Trophoblast cell (in vitro differentiated cells and primary cell): ENCODE data around the gene FAM83C.

Source experiments
- DNase-seq, 2 donors: peaks; one replicate each; pipeline ENCODE4 v3.0.0-alpha.2; 2016
- H2AFZ ChIP-seq: 2 replicates; pipeline ENCODE4 v1.6.1; 2013; ENCODE audit warnings: low read length, moderate library complexity, mild to moderate bottlenecking; ENCODE audit not compliant: insufficient read depth, poor library complexity
- H2AK5ac ChIP-seq: 2 replicates; pipeline ENCODE4 v1.6.1; 2013; ENCODE audit warnings: mild to moderate bottlenecking, low read length
- H2BK120ac ChIP-seq: 2 replicates; pipeline ENCODE4 v1.6.1; 2013; ENCODE audit warnings: low read length, mild to moderate bottlenecking, moderate library complexity; ENCODE audit not compliant: insufficient read depth, poor library complexity
- H2BK12ac ChIP-seq: 2 replicates; pipeline ENCODE4 v1.6.1; 2013; ENCODE audit warnings: mild to moderate bottlenecking, low read length, moderate library complexity
- H2BK5ac ChIP-seq: 2 replicates; pipeline ENCODE4 v1.6.1; 2013; ENCODE audit warnings: low read length, low read depth, moderate library complexity, mild to moderate bottlenecking; ENCODE audit not compliant: poor library complexity
- H3K14ac ChIP-seq: 2 replicates; pipeline ENCODE4 v1.6.1; 2013; ENCODE audit warnings: mild to moderate bottlenecking, low read length
- H3K18ac ChIP-seq: 2 replicates; pipeline ENCODE4 v1.6.1; 2013; ENCODE audit warnings: mild to moderate bottlenecking, low read length
- H3K23ac ChIP-seq: 2 replicates; pipeline ENCODE4 v1.6.1; 2013; ENCODE audit warnings: low read length
- H3K27ac ChIP-seq: 2 replicates; pipeline ENCODE4 v1.5.1; 2013; ENCODE audit warnings: low read depth, mild to moderate bottlenecking, inconsistent platforms, low read length, moderate library complexity
- H3K27me3 ChIP-seq: 2 replicates; pipeline ENCODE4 v1.6.1; 2013; ENCODE audit warnings: inconsistent platforms, mild to moderate bottlenecking, low read length, moderate library complexity; ENCODE audit not compliant: insufficient read depth
- H3K36me3 ChIP-seq, 2 experiments: 1 replicate in 1 of 2; 2 replicates in 1 of 2; pipeline ENCODE4 v1.6.1; 2013; ENCODE audit warnings: low read length in 2 of 2, mild to moderate bottlenecking in 2 of 2, moderate library complexity in 1 of 2; ENCODE audit not compliant: insufficient read depth in 2 of 2, control insufficient read depth in 1 of 2
- H3K4ac ChIP-seq: 2 replicates; pipeline ENCODE4 v1.6.1; 2013; ENCODE audit warnings: low read depth, mild to moderate bottlenecking, low read length, moderate library complexity
- H3K4me1 ChIP-seq, 2 experiments: 1 replicate in 1 of 2; 2 replicates in 1 of 2; pipeline ENCODE4 v1.6.1; 2013; ENCODE audit warnings: low read length in 2 of 2, mild to moderate bottlenecking in 2 of 2, moderate library complexity in 1 of 2; ENCODE audit not compliant: insufficient read depth in 2 of 2, control insufficient read depth in 1 of 2
- H3K4me2 ChIP-seq: 2 replicates; pipeline ENCODE4 v1.6.1; 2013; ENCODE audit warnings: inconsistent platforms, mild to moderate bottlenecking, low read length, moderate library complexity
- H3K4me3 ChIP-seq: 2 replicates; pipeline ENCODE4 v1.5.1; 2013; ENCODE audit warnings: mild to moderate bottlenecking, low read depth, low read length, inconsistent platforms
- H3K79me1 ChIP-seq: one replicate; pipeline ENCODE4 v1.6.1; 2013; ENCODE audit warnings: low read length
- H3K79me2 ChIP-seq: 2 replicates; pipeline ENCODE4 v1.6.1; 2013; ENCODE audit warnings: low read length, mild to moderate bottlenecking; ENCODE audit not compliant: control insufficient read depth, insufficient read depth, poor library complexity
- H3K9ac ChIP-seq: 2 replicates; pipeline ENCODE4 v1.6.1; 2013; ENCODE audit warnings: mild to moderate bottlenecking, low read length
- H3K9me3 ChIP-seq: 2 replicates; pipeline ENCODE4 v1.6.1; 2013; ENCODE audit warnings: low read depth, mild to moderate bottlenecking, control low read depth, inconsistent platforms, low read length; ENCODE audit not compliant: insufficient read depth
- H4K12ac ChIP-seq: 2 replicates; pipeline ENCODE4 v1.6.1; 2013; ENCODE audit warnings: low read depth, mild to moderate bottlenecking, low read length, moderate library complexity
- H4K8ac ChIP-seq: 2 replicates; pipeline ENCODE4 v1.6.1; 2013; ENCODE audit warnings: low read depth, mild to moderate bottlenecking, low read length, moderate library complexity
- H4K91ac ChIP-seq: one replicate; pipeline ENCODE4 v1.6.1; 2013; ENCODE audit warnings: low read depth, mild to moderate bottlenecking, low read length, moderate library complexity
- WGBS: extraction: QIAGEN DNeasy Blood & Tissue Kit; methylation state at CpG from one replicate; pipeline ENCODE4 v1.1.7; 2013; ENCODE audit warnings: missing lambda C conversion rate; ENCODE audit not compliant: insufficient read length, insufficient coverage; ENCODE audit errors: extremely low coverage; 5-methylcytosine and 5-hydroxymethylcytosine counted together

Gene FAM83C

DNA sequence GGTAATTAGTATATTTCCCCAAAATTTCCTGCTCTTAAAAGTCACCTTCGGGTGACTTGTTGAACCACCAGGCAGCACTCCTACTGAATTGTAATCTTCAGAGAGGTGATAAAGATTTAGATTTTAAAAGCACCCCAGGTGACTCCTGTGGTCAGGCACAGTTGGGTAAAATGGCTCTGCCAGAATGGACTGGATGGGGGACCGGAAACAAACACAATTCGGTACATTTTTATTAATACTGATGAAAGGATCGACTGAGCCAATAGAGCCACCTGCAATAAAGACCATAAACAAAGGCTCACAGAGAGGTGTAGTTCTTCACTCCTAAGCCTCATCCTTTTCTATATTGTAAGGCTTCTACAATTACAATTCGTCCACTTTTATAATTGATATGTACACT, 19.6 kb upstream of the FAM83C start:
- no peak overlapping the region for H4K8ac ChIP-seq
- WGBS = no CpG with 5 or more reads among the region's 5 CpGs
- H3K36me3 ChIP-seq = peaks cover 0 to 3% of the 10 kb centered on the region in 2 experiments
- no peaks in the 10 kb centered on the region for H3K27me3 ChIP-seq
- H3K23ac ChIP-seq = no peak overlapping the region
- no peak overlapping the region for H2BK12ac ChIP-seq
- H3K18ac ChIP-seq = no peak overlapping the region
- peaks cover under 1% of the 10 kb centered on the region in 2 experiments for H3K4me1 ChIP-seq
- H2BK120ac ChIP-seq = no peak overlapping the region
- H3K4ac ChIP-seq = no peak overlapping the region
- no peak overlapping the region for H3K27ac ChIP-seq
- no peak overlapping the region for H3K4me3 ChIP-seq
- no peaks in the 10 kb centered on the region for H3K79me1 ChIP-seq
- H3K9me3 ChIP-seq = no peaks in the 10 kb centered on the region
- H2AFZ ChIP-seq = no peak overlapping the region
- no peak overlapping the region for H4K91ac ChIP-seq
- no peak overlapping the region for H3K14ac ChIP-seq
- no peaks in the 10 kb centered on the region for H3K79me2 ChIP-seq
- no peak overlapping the region for H4K12ac ChIP-seq
- no peak overlapping the region for H3K9ac ChIP-seq
- H3K4me2 ChIP-seq = no peak overlapping the region
- DNase-seq = no peak
- H2BK5ac ChIP-seq = no peak overlapping the region
- no peak overlapping the region for H2AK5ac ChIP-seq

DNA sequence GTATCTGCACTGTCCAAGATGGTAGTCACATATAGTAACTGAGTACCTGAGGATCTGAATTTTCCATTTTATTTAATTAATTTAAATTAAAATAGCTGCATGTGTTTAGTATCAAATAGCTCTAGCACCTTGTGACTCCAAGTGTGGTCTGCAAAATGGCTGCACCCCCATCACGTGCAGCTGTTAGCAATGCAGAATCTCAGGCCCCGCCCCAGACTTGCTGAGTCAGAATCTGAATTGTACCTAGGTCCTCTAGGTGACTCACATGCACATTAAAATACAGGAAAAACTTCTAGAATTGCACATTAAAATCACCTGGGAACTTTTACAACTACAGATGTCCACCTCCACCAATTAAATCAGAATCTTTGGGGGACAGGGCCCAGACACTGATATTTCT, 19.2 kb upstream of the FAM83C start:
- Histone ChIP-seq H3K23ac (no peak overlapping the region), H2AFZ (no peak overlapping the region), H4K91ac (no peak overlapping the region), H3K79me2 (no peaks in the 10 kb centered on the region), H3K27ac (no peak overlapping the region), H4K8ac (no peak overlapping the region), H3K14ac (no peak overlapping the region), H3K9ac (no peak overlapping the region), H3K4me1 (peaks cover 4 to 5% of the 10 kb centered on the region in 2 experiments), H3K4me2 (no peak overlapping the region), H2AK5ac (no peak overlapping the region), H3K18ac (no peak overlapping the region), H3K36me3 (peaks cover 0 to 3% of the 10 kb centered on the region in 2 experiments), H3K27me3 (no peaks in the 10 kb centered on the region), H3K79me1 (peaks cover under 1% of the 10 kb centered on the region), H2BK120ac (no peak overlapping the region), H3K4me3 (no peak overlapping the region), H3K9me3 (no peaks in the 10 kb centered on the region), H2BK12ac (no peak overlapping the region), H3K4ac (no peak overlapping the region), H4K12ac (no peak overlapping the region), H2BK5ac (no peak overlapping the region)
- WGBS = no CpG with 5 or more reads among the region's 2 CpGs
- DNase-seq = peak in 1 of 2 donors; percentile 8

DNA sequence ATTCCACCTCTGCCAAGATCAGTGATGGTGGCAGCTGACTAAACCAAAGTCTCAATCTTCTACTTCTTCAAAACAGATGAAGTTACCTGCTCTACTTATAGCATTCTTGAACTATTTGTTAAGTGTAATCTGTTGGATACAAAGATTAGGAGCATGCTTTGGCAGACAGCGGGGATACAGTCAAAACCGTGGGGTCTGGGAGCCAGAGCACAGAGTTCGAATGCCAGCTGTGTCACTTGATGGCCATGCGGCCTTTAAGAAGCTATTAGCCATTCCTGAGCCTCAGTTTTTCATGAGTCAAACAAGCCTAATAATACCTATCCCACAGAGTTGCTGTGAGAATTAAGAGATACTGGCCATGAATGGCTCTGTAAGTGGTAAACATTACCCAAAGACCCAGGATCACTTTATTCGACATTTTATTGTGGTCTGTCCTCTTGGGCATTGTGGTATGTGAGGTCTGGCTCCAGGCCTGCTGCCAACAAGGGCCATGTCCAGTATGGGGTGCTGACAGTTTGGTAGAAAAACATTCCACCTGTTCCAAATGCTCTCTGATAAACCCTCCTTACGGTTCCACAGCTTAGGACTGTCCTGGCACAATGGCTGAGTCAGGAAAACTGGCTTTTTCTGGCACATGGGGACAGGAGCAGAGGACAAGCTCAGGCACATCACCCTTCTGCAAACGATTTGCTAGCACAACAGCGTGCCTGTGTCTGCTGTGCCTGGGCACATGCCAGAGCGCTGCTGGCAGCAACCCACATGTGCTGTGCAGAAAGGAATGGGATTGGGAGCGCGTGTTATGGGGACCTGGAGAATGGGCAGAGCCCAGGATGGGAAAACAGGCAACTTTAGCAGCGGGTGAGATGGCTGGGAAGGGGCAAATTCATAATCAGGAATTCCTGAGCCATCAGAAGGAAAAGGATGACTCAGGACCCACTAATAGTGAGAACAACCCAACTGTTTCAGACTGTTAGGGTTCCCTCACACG, 15.7 kb upstream of the FAM83C start:
- H3K27me3 ChIP-seq = no peaks in the 10 kb centered on the region
- no peak overlapping the region for H4K12ac ChIP-seq
- H3K4ac ChIP-seq = no peak overlapping the region
- H3K4me1 ChIP-seq = peaks cover 27% of the 10 kb centered on the region in 2 experiments
- no peaks in the 10 kb centered on the region for H3K79me2 ChIP-seq
- no CpG with 5 or more reads among the region's 13 CpGs for WGBS
- H2BK12ac ChIP-seq = no peak overlapping the region
- no peak overlapping the region for H3K27ac ChIP-seq
- no peak overlapping the region for H3K4me3 ChIP-seq
- H3K14ac ChIP-seq = no peak overlapping the region
- H2AK5ac ChIP-seq = no peak overlapping the region
- H4K91ac ChIP-seq = no peak overlapping the region
- H3K9ac ChIP-seq = peak overlapping the region; percentile 60
- peaks cover 2% of the 10 kb centered on the region for H3K9me3 ChIP-seq
- H3K18ac ChIP-seq = no peak overlapping the region
- H3K23ac ChIP-seq = no peak overlapping the region
- no peak overlapping the region for H3K4me2 ChIP-seq
- peaks cover 12% of the 10 kb centered on the region for H3K79me1 ChIP-seq
- DNase-seq = no peak
- H2BK120ac ChIP-seq = no peak overlapping the region
- no peak overlapping the region for H2BK5ac ChIP-seq
- no peak overlapping the region for H2AFZ ChIP-seq
- H3K36me3 ChIP-seq = no peaks in the 10 kb centered on the region
- H4K8ac ChIP-seq = no peak overlapping the region

DNA sequence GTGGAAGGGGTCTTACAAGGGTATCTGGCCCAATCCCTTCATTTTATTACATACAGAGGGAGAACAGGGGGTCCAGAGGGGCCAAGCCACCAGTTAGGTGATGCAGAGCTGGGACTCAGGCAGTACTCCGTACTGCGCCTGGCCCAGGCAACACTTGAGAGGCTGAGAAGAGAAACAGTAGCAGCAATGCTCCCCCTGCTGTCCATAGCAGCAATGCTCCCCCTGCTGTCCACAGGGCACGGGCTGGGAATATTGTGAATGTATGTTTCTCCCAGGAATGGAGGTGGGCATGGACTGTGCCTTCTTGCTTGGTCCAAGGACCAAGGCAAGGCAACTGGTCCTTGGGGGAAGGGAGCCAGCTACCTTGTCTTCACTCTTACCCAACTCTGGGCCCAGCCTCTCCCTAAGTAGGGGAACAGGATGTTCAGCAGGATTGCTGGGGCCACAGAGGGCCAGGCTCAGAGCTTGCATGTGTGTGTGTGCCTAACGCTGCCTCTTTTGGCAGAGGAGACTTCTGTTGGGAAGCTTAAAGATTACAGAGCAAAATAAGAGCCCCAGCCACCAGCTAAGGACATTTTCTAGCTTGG, 14.8 kb upstream of the FAM83C start:
- Histone ChIP-seq H2BK5ac (no peak overlapping the region), H2AK5ac (no peak overlapping the region), H3K4ac (no peak overlapping the region), H2BK12ac (no peak overlapping the region), H3K4me1 (peaks cover 27% of the 10 kb centered on the region in 2 experiments), H2BK120ac (no peak overlapping the region), H3K18ac (no peak overlapping the region), H4K12ac (no peak overlapping the region), H3K27me3 (no peaks in the 10 kb centered on the region), H3K14ac (no peak overlapping the region), H3K9me3 (peaks cover 2% of the 10 kb centered on the region), H4K8ac (no peak overlapping the region), H2AFZ (no peak overlapping the region), H3K4me3 (no peak overlapping the region), H3K27ac (no peak overlapping the region), H3K9ac (no peak overlapping the region), H3K23ac (no peak overlapping the region), H3K79me2 (no peaks in the 10 kb centered on the region), H3K36me3 (no peaks in the 10 kb centered on the region), H3K79me1 (peaks cover 12% of the 10 kb centered on the region), H3K4me2 (no peak overlapping the region), H4K91ac (no peak overlapping the region)
- WGBS = no CpG with 5 or more reads among the region's 4 CpGs
- DNase-seq = peak; percentile 61 to 77
